GM10248 (cell line): Measurements from ENCODE around the gene RNF207.
A peak's percentile ranks its signal among the peaks of the same experiment; 100 is the strongest.

Source experiments
- CTCF ChIA-PET: fragments of 300-600 bp; sonication (Branson Sonifier 250); formaldehyde crosslinking; extraction: SDS; loops from one replicate; lab custom pipeline; 2021; ENCODE audit warnings: antibody characterized with exemption; lab: Yijun Ruan, JAX
- POLR2A ChIA-PET: fragments of 350-650 bp; sonication (Branson Sonifier 250); formaldehyde crosslinking; extraction: SDS; loops from one replicate; lab custom pipeline; 2020; ENCODE audit warnings: antibody characterized with exemption; lab: Yijun Ruan, JAX
- DNase-seq: peaks from one replicate; pipeline ENCODE4 v3.0.0; 2012; ENCODE audit errors: extremely low spot score
- CTCF ChIP-seq: IDR thresholded peaks from 2 replicates; pipeline ENCODE4 v1.5.1; 2012; ENCODE audit warnings: mild to moderate bottlenecking, low read depth; ENCODE audit errors: extremely low read depth, missing control alignments, control extremely low read depth

RNF207 gene

DNA sequence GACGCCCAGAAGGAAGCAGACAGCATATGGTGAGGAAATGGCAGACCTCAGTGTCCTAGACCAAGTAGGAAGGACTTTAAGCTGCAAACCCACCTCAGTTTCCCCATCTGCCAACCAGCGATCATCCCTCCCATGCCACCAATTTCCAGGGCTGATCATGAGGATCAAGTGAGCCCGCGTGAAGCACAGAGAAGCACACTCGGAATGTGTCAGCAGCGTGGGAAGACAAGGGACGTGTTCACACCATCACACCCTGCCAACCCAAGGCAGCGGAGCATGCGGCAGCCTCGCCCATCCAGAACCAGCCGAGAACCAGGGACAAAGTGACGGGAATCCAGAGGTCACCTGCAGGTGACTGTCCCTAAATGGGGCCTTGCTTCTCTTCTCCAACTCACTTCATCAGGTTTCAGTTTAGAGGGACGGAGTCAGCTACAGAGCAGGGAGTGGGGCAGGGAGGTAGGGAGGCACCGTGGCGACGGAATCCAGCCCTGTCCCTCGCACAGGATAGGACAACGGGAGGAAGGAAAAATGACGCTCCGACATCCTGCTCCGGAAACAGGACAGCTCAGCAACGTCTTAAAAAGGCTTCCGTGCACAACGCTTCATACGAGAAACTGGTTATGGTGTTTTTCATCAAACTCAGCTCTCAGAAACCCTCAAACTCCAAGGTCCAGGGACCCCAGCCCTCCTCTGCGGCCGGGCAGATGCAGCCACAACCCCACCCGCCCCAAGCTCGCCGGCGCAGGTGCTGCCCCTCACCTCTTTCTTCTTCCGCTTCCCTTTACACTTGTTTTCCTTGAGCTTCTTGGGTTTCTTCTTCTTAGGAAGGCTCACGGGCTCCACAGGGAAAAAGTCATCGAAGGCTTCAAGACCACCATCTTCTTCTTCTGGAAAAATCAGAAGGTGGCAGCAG lies 38.3 kb upstream of the RNF207 start:
- ChIA-PET POLR2A (no interaction called here), CTCF (interaction anchor here (0.8 to 1.5 kb wide), 2 partner anchors 18 to 22 kb away, joined by 3 read pairs; no protein-coding TSS in a partner anchor)
- DNase-seq = no peak
- no peak for TF ChIP-seq CTCF

DNA sequence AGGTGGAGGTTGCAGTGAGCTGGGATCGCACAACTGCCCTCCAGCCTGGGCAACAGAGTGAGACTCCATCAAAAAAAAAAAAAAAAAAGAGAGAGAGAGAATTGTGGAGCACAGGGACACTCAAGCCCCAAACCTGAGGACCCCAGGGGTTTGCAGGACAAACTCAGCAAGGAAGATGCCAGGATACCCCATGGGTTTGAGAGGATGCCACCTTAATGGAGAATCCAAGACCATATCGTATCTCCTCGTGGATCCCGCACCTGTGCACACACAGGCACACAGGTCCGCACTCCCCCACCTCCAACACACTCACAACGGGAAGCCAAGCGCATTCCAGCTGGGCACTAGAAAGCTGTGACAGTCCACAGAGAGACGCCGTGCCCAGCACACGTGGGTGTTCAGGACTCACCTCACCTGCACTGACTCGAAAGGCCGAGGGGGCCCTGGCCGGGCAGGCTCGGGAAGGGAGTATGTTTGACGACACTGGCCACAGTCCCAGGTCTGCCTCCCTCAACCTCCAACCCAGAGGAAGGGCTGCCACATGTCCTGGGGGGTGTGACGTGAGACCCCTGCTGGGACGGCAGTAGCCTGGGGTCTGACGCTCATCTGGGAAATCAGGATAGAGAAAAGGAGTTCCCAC lies 36.9 kb upstream of the RNF207 start:
- TF ChIP-seq CTCF = no peak
- ChIA-PET CTCF (no interaction called here), POLR2A (no interaction called here)
- no peak for DNase-seq

DNA sequence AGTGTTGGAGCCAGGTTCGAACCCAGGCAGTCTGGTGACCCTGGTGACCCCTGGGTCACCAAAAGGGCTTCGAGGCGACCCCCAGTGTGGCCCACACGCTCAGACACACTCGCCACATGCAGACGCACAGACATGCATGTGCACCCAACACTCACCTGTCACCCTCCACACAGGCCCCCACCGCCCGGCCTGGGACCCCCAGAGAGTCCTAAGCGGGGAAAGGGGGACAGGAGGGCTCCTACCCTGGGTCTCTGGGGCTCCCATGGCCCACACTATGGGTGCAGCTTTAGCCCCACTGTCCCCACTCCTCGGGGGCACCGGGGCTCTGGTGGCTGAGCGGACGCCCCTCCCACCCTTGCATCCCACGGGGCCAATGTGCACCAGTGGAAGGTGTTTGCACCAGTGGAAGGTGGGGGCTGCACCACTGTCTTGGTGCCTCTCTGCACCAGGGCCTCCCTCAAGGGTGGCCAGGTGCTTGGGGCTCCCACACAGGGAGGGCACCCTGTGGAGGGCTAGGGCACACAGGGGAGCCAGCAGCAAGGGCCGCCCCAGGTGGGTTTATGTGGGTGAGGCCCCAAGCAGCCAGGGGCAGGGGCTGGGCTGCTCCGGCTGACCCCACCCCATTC lies 35.7 kb upstream of the RNF207 start:
- POLR2A ChIA-PET = no interaction called here
- no peak for DNase-seq
- no peak for TF ChIP-seq CTCF
- CTCF ChIA-PET = no interaction called here

GRCh38 chr1:6170742-6171201 lies 35.1 kb upstream of the RNF207 start:
- no peak for TF ChIP-seq CTCF
- no peak for DNase-seq
- ChIA-PET CTCF (no interaction called here), POLR2A (no interaction called here)

- POLR2A ChIA-PET = no interaction called here
- DNase-seq = no peak
- CTCF ChIA-PET = no interaction called here
- TF ChIP-seq CTCF = peak; percentile 39
Measured at GRCh38 chr1:6171548-6172124, 34.3 kb upstream of the RNF207 start.

GRCh38 chr1:6172549-6172948 lies 33.4 kb upstream of the RNF207 start:
- CTCF ChIA-PET = no interaction called here

More at GRCh38 chr1:6172549-6172948, 33.4 kb upstream of the RNF207 start:
- POLR2A ChIA-PET = no interaction called here
- no peak for DNase-seq
- TF ChIP-seq CTCF = no peak
